Activated naive CD4-positive, alpha-beta T cell treated with anti-CD3 and anti-CD28 coated beads for 36 hours (primary cell): ENCODE measurements around the gene ENKD1. TPM values are rescaled to one million over a fixed set of nuclear protein-coding genes. Genes with fewer than 3 reads are reported as not detected.

ENCODE experiments used
- CTCF ChIA-PET: fragments of 350-600 bp; sonication (Branson Sonifier 250); formaldehyde crosslinking; loops from one replicate; lab custom pipeline; 2021; ENCODE audit warnings: antibody characterized with exemption; lab: Charles Lee
- DNase-seq: peaks from one replicate; pipeline ENCODE4 v3.0.0-alpha.2; 2020
- H3K27ac Mint-ChIP-seq: one replicate; pipeline ENCODE4 v1.8.0; 2021; ENCODE audit warnings: mild to moderate bottlenecking, mixed read lengths
- H3K27me3 Mint-ChIP-seq: one replicate; pipeline ENCODE4 v1.8.0; 2021; ENCODE audit warnings: low read depth, mixed read lengths
- H3K36me3 Mint-ChIP-seq: one replicate; pipeline ENCODE4 v1.8.0; 2021; ENCODE audit warnings: low read depth, mixed read lengths
- H3K4me1 Mint-ChIP-seq: one replicate; pipeline ENCODE4 v1.8.0; 2021; ENCODE audit warnings: low read depth, mixed read lengths
- H3K4me3 Mint-ChIP-seq: one replicate; pipeline ENCODE4 v1.8.0; 2021; ENCODE audit warnings: mild to moderate bottlenecking, moderate library complexity, mixed read lengths
- H3K9me3 Mint-ChIP-seq: one replicate; pipeline ENCODE4 v1.8.0; 2021; ENCODE audit warnings: mixed read lengths
- intact Hi-C: fragments of 100-400 bp; cut with micrococcal nuclease; formaldehyde crosslinking; loops from one replicate; pipeline ENCODE4 v1.15.1; 2023
- total RNA-seq, 2 experiments: library from RNA; stranded (reverse); gene quantifications; one replicate each; pipeline ENCODE4 v1.2.3, GENCODE V29; 2021

ENKD1 gene
- total RNA-seq, 2 experiments from 2014 or later, result 6.7 to 7.3 TPM

DNA sequence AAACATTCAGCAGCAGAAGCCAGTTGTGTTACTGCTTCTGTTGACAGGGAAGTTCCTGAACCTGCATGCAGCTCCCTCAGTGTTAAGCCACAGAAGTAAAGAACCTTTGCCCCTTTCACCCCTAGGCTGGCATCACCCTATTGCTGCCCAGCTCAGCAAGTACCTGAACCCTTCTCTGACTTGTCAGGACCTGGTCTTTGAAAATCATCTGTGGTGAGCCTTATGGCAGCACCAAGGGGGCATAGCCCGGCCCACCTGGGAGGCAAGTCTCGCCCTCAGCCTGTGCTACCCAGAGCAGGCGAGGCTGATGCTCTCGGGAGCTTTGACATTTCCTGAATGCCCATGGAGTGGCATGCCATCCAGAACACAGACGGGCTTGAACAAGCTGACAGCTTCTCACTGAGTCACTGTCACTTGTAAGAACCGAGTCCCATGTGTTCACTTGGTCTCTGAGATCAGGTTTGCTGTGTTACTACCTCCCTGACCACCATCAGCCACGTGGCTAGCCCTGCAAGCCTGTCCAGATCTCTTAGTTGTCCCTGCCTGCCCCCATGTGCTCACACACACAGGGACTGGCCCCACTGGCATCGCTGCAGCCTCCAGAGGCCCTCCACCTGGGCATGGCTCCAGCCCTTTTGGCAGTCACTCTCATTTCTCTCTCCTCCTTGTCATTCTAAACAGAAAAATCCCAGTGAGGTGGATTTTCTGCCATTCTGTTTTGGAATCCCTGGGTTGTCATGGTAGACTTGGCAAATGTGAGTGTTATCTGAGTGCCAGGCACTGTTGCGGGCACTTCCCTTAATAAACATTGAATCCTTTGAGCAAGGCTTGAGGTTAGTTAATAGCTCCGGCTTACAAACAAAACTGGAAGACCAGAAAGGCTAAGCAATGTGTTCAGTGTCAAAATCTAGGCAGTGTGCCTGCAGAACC, 24.5 kb downstream of the ENKD1 start:
- Mint-ChIP-seq H3K27ac (no peak overlapping the region), H3K4me1 (peaks cover 9% of the 10 kb centered on the region), H3K27me3 (no peaks in the 10 kb centered on the region), H3K4me3 (no peak overlapping the region), H3K36me3 (peaks cover 5% of the 10 kb centered on the region), H3K9me3 (no peaks in the 10 kb centered on the region)
- intact Hi-C loops, result no loop called here
- CTCF ChIA-PET, result interaction anchor here (0.7 to 7.7 kb wide), 5 partner anchors 73 to 917 kb away, joined by 3 to 168 read pairs (median 6); no protein-coding TSS in a partner anchor
- DNase-seq, result no peak

DNA sequence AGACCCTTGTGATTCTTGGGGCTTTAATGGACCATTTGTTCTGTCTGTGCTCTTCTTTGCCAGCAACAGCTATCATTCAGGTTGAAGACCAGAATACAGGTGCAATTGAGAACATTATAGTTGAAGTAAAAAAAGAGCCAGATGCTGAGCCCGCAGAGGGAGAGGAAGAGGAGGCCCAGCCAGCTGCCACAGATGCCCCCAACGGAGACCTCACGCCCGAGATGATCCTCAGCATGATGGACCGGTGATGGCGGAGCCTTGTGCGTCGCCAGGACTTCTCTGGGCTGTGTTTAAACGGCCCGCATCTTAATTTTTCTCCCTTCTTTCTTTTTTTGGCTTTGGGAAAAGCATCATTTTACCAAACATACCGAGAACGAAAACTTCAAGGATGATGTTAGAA, 28.9 kb downstream of the ENKD1 start:
- no peaks in the 10 kb centered on the region for H3K4me1 Mint-ChIP-seq
- H3K27me3 Mint-ChIP-seq, result no peaks in the 10 kb centered on the region
- DNase-seq, result no peak
- CTCF ChIA-PET, result interaction anchor here (1.1 to 2.9 kb wide), 2 partner anchors 90 to 117 kb away, joined by 5 to 20 read pairs; no protein-coding TSS in a partner anchor
- peaks cover 13% of the 10 kb centered on the region for H3K36me3 Mint-ChIP-seq
- H3K4me3 Mint-ChIP-seq, result no peak overlapping the region
- H3K27ac Mint-ChIP-seq, result no peak overlapping the region
- intact Hi-C loops, result no loop called here
- H3K9me3 Mint-ChIP-seq, result no peaks in the 10 kb centered on the region

DNA sequence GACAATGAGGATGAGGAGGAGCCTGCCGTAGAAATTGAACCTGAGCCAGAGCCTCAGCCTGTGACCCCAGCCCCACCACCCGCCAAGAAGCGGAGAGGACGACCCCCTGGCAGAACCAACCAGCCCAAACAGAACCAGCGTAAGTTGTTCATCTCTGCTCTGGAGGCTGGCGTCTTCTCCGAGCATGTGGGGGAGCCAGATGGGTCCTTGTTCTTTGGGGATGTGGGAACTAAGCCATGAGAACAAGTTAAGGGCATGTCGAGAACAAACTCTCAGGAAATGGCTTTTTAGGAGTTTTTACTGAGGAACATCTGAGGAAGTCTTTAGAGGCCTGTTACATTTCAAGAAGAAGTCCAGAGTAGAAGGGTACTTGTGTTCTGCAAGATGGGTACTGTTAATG, 29.8 kb downstream of the ENKD1 start:
- Mint-ChIP-seq H3K9me3 (no peaks in the 10 kb centered on the region), H3K27ac (peak overlapping the region; percentile 61)
- CTCF ChIA-PET, result interaction anchor here (1.1 kb wide), 1 partner anchor 116 kb away, joined by 5 read pairs; no protein-coding TSS in a partner anchor

DNA sequence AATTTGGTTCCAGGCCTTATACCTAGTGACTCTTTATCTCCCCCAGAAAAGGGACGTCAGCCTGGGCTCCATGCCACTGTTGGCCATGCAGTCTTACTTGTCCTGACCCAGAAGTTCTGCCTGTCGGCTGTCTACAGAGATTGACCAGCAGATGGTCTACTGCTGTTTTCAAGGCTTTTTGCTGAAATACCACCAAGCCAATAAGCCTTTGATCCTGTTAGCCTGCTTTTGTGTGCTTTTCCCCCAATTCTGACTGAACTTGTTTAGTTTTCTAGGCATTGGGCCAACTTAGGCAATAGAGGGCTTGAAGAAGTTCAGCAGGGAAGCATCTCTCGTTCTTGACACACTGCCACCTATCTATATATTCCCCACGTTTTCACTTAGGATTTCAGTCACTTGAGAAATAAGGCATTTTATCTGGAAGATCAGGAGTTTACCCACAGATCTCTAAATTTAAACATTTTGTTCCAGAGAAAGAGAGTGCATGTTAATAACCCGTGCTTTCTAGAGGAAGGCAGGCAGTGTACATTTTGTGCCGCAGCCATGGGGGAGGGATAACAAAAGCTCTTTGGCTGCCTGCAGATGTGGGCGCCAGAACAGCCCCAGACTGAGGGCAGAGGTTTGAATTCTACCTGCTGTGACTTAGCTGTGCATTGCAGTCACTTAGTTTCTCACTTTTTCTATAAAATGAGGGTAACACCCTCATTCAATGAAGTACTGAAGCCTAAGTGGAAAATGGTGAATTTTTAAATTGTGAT, 34.0 kb downstream of the ENKD1 start:
- Mint-ChIP-seq H3K36me3 (peaks cover 33% of the 10 kb centered on the region), H3K4me1 (no peaks in the 10 kb centered on the region), H3K27ac (no peak overlapping the region), H3K4me3 (no peak overlapping the region), H3K27me3 (no peaks in the 10 kb centered on the region), H3K9me3 (no peaks in the 10 kb centered on the region)
- no peak for DNase-seq
- CTCF ChIA-PET, result interaction anchor here (0.5 to 1.8 kb wide), 4 partner anchors 85 to 124 kb away, joined by 3 to 8 read pairs (median 4); no protein-coding TSS in a partner anchor
- intact Hi-C loops, result no loop called here

More for the DNA sequence above, 29.8 kb downstream of the ENKD1 start:
- intact Hi-C loops, result no loop called here
- no peak for DNase-seq
- Mint-ChIP-seq H3K4me1 (no peaks in the 10 kb centered on the region), H3K36me3 (peaks cover 19% of the 10 kb centered on the region), H3K27me3 (no peaks in the 10 kb centered on the region), H3K4me3 (no peak overlapping the region)

DNA sequence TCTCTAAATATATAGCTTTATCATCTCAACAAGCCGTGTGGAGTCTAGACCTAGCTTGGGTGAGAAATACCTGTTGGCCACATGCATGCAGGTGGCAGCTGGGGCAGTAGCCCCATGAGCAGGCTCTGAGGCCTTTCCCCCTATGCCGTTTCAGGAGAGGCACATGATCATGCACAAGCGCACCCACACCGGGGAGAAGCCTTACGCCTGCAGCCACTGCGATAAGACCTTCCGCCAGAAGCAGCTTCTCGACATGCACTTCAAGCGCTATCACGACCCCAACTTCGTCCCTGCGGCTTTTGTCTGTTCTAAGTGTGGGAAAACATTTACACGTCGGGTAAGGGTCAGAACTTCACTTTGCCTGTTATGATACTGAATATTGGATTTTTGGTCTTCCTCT, 38.3 kb downstream of the ENKD1 start:
- peaks cover 41% of the 10 kb centered on the region for H3K36me3 Mint-ChIP-seq
- DNase-seq, result no peak
- CTCF ChIA-PET, result interaction anchor here (0.6 to 0.8 kb wide), 3 partner anchors 21 to 114 kb away, joined by 3 to 4 read pairs (median 3); no protein-coding TSS in a partner anchor
- H3K9me3 Mint-ChIP-seq, result no peaks in the 10 kb centered on the region
- H3K4me3 Mint-ChIP-seq, result no peak overlapping the region
- H3K27ac Mint-ChIP-seq, result no peak overlapping the region
- intact Hi-C loops, result loop anchor here (5.0 kb wide), 1 partner anchor 41 kb away; no protein-coding TSS in a partner anchor
- H3K27me3 Mint-ChIP-seq, result no peaks in the 10 kb centered on the region
- no peaks in the 10 kb centered on the region for H3K4me1 Mint-ChIP-seq

DNA sequence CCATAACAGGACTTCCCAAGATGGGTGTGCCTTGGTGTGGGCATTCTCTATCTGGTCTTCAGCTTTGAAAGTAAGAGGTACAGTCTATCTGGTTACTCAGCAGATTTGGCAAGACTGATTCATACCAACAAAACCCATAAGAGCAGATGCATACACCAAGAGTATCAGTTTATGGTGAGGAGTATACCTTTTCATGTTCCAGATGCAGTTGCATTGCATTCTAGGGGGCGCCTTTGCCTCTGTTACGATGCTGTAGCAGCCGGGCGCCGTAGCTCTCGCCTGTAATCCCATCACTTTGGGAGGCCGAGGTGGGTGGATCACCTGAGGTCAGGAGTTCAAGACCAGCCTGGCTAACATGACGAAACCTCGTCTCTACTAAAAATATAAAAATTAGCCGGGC, 52.7 kb downstream of the ENKD1 start:
- DNase-seq, result peak; percentile 29
- Mint-ChIP-seq H3K4me3 (no peak overlapping the region), H3K4me1 (peaks cover 4% of the 10 kb centered on the region), H3K27ac (no peak overlapping the region), H3K9me3 (no peaks in the 10 kb centered on the region), H3K36me3 (peaks cover 21% of the 10 kb centered on the region), H3K27me3 (no peaks in the 10 kb centered on the region)
- intact Hi-C loops, result no loop called here
- CTCF ChIA-PET, result interaction anchor here (0.6 to 1.6 kb wide), 7 partner anchors 8 to 1398 kb away, joined by 3 to 6 read pairs (median 3); partner anchors contain the start of genes CARMIL2 and CTCF

Other genes with a start within 250 kb of the ENKD1 start
- gene HSD11B2, start 235.6 kb downstream of the ENKD1 start, total RNA-seq, result 1 to 10 TPM in 1 of 2 experiments, under 1 TPM in 1; 0.86 to 1.1 TPM
- 10 to 100 TPM; 11.9 to 15.3 TPM for gene ATP6V0D1, start 185.6 kb downstream of the ENKD1 start, total RNA-seq
- gene AGRP, start 183.2 kb downstream of the ENKD1 start, total RNA-seq, result not detected
- 10 to 100 TPM; 34.2 to 41.9 TPM for gene RIPOR1, start 137.9 kb downstream of the ENKD1 start, total RNA-seq
- 10 to 100 TPM; 51.2 to 52.3 TPM for gene CTCF, start 104.2 kb downstream of the ENKD1 start, total RNA-seq
- gene CARMIL2, start 21.6 kb downstream of the ENKD1 start, total RNA-seq, result 100 to 1,000 TPM; 123 to 130 TPM
- 10 to 100 TPM; 49.2 to 54.9 TPM for gene ACD, start 6.5 kb downstream of the ENKD1 start, total RNA-seq
- 1 to 10 TPM; 7.3 to 8.4 TPM for gene PARD6A, start 5.8 kb downstream of the ENKD1 start, total RNA-seq
- 1 to 10 TPM; 3.2 to 3.6 TPM for gene C16orf86, start 64 bp upstream of the ENKD1 start, total RNA-seq
- 1 to 10 TPM; 7.3 to 8.2 TPM for gene GFOD2, start 52.6 kb upstream of the ENKD1 start, total RNA-seq
- 10 to 100 TPM; 12.4 to 16.1 TPM for gene RANBP10, start 139.8 kb upstream of the ENKD1 start, total RNA-seq
- under 1 TPM; 0.35 to 0.50 TPM for gene TSNAXIP1, start 140.1 kb upstream of the ENKD1 start, total RNA-seq
- gene THAP11, start 175.6 kb upstream of the ENKD1 start, total RNA-seq, result 10 to 100 TPM; 19.9 to 20.6 TPM
- gene NUTF2, start 180.2 kb upstream of the ENKD1 start, total RNA-seq, result 100 to 1,000 TPM; 165 to 171 TPM
- gene CENPT, start 180.9 kb upstream of the ENKD1 start, total RNA-seq, result 10 to 100 TPM; 43.7 to 45.8 TPM
- 10 to 100 TPM; 72.2 to 78.7 TPM for gene EDC4, start 206.3 kb upstream of the ENKD1 start, total RNA-seq
- gene NRN1L, start 218.1 kb upstream of the ENKD1 start, total RNA-seq, result not detected
- 1 to 10 TPM; 7.1 to 8.0 TPM for gene PSKH1, start 226.5 kb upstream of the ENKD1 start, total RNA-seq